ENCODE measurements around the gene GSX2. TPM values are rescaled to one million over a fixed set of nuclear protein-coding genes. Genes with fewer than 3 reads are reported as not detected.

Gene GSX2
- total and polyA plus RNA-seq, 2 of the 13 experiments (the other 11 are each of a cell fraction or from before 2014, with no cell fraction given) = not detected

DNA sequence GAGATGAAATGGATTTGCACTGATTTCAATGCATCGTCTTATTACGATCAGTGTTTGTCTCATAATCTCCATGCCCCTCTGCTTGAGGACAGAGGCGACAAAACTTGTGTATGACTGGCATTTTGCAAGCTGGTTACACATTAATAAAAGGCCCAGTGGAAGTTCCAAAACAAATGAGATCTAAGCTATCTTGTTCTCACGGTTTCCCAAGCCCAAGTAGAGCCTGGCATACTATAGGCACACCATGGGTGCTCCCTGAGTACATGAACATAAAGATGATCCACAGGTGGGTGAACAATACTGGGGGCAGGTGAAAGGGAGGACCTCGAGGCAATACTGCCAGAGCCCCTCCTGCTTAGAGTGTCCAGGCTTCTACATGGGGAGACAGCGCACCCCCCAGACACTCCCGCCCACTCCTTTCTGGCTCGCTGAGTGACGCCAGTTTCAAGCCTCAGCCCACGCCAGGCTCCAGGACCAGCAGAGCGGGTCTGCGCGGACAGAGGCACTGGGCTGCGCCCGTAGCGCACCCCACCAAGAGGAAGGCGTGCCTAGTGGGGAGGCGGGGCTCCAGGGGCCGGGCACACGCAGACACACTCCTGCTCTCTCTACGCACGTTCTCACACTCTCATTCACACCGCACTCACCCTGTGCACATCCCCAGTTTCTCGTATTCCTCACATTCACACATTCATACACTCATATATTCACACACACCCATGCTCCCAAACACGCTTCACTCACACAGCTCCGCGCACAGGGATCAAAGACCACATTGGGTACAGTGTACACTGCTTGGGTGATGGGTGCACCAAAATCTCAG lies 8.9 kb upstream of the GSX2 start (continued):
- TF ChIP-seq, protein P1, sequence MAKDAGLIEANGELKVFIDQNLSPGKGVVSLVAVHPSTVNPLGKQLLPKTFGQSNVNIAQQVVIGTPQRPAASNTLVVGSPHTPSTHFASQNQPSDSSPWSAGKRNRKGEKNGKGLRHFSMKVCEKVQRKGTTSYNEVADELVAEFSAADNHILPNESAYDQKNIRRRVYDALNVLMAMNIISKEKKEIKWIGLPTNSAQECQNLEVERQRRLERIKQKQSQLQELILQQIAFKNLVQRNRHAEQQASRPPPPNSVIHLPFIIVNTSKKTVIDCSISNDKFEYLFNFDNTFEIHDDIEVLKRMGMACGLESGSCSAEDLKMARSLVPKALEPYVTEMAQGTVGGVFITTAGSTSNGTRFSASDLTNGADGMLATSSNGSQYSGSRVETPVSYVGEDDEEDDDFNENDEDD (CRISPR knock-in tag; IDR thresholded peaks at IDR 0.05; ENCODE audit: borderline replicate concordance) = no peak
- TF ChIP-seq NFIC (IDR thresholded peaks at IDR 0.05; ENCODE audit: low read length) (no peak), ZFP36 (IDR thresholded peaks at IDR 0.05; ENCODE audit: borderline replicate concordance, low read depth, low read length, partially characterized antibody) (no peak), ZNF121 (CRISPR knock-in tag; IDR thresholded peaks at IDR 0.05) (peak; percentile 18; the same call in 1 of the 2 replicates), ATF7-NPFF (CRISPR knock-in tag; IDR thresholded peaks at IDR 0.05; ENCODE audit: low read depth) (peak; percentile 62; the same call in 1 of the 2 replicates), MXD3 (CRISPR knock-in tag; IDR thresholded peaks at IDR 0.05) (no peak), ZNF574 (CRISPR knock-in tag; IDR thresholded peaks at IDR 0.05) (peak; percentile 4; the same call in 1 of the 2 replicates), XRCC5 (optimal IDR thresholded peaks at IDR 0.05; ENCODE audit: low read length) (no peak), MAFK (conservative IDR thresholded peaks at IDR 0.05 in 1 of 2, IDR thresholded peaks at IDR 0.05 in 1 of 2; ENCODE audit: low read length in 2 of 2) (no peak), ZNF652 (CRISPR knock-in tag; IDR thresholded peaks at IDR 0.05; ENCODE audit: borderline replicate concordance, low read depth) (no peak), ZSCAN25 (CRISPR knock-in tag; IDR thresholded peaks at IDR 0.05) (0 out of 2 replicates have a peak, but pooled peaks have one; percentile 59)
- TF ChIP-seq, protein P2, sequence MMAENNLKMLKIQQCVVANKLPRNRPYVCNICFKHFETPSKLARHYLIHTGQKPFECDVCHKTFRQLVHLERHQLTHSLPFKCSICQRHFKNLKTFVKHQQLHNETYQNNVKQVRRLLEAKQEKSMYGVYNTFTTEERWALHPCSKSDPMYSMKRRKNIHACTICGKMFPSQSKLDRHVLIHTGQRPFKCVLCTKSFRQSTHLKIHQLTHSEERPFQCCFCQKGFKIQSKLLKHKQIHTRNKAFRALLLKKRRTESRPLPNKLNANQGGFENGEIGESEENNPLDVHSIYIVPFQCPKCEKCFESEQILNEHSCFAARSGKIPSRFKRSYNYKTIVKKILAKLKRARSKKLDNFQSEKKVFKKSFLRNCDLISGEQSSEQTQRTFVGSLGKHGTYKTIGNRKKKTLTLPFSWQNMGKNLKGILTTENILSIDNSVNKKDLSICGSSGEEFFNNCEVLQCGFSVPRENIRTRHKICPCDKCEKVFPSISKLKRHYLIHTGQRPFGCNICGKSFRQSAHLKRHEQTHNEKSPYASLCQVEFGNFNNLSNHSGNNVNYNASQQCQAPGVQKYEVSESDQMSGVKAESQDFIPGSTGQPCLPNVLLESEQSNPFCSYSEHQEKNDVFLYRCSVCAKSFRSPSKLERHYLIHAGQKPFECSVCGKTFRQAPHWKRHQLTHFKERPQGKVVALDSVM (CRISPR knock-in tag; IDR thresholded peaks at IDR 0.05) = no peak
- TF ChIP-seq, protein P3, sequence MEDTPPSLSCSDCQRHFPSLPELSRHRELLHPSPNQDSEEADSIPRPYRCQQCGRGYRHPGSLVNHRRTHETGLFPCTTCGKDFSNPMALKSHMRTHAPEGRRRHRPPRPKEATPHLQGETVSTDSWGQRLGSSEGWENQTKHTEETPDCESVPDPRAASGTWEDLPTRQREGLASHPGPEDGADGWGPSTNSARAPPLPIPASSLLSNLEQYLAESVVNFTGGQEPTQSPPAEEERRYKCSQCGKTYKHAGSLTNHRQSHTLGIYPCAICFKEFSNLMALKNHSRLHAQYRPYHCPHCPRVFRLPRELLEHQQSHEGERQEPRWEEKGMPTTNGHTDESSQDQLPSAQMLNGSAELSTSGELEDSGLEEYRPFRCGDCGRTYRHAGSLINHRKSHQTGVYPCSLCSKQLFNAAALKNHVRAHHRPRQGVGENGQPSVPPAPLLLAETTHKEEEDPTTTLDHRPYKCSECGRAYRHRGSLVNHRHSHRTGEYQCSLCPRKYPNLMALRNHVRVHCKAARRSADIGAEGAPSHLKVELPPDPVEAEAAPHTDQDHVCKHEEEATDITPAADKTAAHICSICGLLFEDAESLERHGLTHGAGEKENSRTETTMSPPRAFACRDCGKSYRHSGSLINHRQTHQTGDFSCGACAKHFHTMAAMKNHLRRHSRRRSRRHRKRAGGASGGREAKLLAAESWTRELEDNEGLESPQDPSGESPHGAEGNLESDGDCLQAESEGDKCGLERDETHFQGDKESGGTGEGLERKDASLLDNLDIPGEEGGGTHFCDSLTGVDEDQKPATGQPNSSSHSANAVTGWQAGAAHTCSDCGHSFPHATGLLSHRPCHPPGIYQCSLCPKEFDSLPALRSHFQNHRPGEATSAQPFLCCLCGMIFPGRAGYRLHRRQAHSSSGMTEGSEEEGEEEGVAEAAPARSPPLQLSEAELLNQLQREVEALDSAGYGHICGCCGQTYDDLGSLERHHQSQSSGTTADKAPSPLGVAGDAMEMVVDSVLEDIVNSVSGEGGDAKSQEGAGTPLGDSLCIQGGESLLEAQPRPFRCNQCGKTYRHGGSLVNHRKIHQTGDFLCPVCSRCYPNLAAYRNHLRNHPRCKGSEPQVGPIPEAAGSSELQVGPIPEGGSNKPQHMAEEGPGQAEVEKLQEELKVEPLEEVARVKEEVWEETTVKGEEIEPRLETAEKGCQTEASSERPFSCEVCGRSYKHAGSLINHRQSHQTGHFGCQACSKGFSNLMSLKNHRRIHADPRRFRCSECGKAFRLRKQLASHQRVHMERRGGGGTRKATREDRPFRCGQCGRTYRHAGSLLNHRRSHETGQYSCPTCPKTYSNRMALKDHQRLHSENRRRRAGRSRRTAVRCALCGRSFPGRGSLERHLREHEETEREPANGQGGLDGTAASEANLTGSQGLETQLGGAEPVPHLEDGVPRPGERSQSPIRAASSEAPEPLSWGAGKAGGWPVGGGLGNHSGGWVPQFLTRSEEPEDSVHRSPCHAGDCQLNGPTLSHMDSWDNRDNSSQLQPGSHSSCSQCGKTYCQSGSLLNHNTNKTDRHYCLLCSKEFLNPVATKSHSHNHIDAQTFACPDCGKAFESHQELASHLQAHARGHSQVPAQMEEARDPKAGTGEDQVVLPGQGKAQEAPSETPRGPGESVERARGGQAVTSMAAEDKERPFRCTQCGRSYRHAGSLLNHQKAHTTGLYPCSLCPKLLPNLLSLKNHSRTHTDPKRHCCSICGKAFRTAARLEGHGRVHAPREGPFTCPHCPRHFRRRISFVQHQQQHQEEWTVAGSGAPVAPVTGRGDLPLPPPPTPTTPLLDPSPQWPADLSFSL (CRISPR knock-in tag; IDR thresholded peaks at IDR 0.05) = peak; percentile 29; the same call in 1 of the 2 replicates

All from HepG2 (cell line).